ENCODE results near the gene MLX. TPM values are rescaled to one million over a fixed set of nuclear protein-coding genes. Genes with fewer than 3 reads are reported as not detected.
A peak's percentile ranks its signal among the peaks of the same experiment; 100 is the strongest.

The MLX gene
- total and polyA plus RNA-seq, 2 of the 8 experiments (the other 6 are each of a cell fraction or from before 2014, with no cell fraction given), result 27.0 to 27.5 TPM

DNA sequence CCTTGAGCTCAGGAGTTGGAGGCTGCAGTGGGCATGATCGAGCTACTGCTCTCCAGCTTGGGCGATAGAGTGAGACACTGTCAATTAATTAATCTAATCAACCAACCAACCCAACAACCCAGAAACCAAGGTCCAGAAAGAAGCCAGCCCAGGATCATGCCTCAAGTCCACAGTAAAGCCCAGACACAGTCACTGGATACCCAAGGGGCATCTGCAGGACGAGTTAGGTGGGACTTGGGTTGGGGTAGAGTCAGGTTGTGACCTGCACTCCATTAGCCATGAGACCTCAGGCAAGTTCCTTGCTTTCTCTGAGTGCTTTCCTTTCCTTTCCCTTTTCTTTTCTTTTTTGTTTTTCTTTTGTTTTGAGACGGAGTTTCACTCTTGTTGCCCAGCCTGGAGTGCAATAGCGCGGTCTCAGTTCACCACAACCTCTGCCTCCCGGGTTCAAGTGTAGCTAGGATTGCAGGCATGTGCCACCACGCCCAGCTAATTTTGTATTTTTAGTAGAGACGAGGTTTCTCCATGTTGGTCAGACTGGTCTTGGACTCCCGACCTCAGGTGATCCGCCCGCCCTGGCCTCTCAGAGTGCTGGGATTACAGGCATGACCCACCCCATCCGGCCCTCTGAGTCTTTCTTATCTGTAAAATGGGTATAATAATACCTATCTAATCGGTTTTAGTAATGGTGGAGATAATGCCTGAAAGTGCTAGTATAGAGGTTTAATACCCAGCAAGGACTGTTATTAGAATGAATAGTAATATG is 17.7 kb upstream of the MLX start:
- DNase-seq (ENCODE audit: low read depth in 1 of 2, low spot score in 2 of 2) (no peak), FAIRE-seq (no peak)
- peaks cover 2% of the 10 kb centered on the region for H3K79me1 ChIP-seq (ENCODE audit: low read depth, low read length)
- POLR2A ChIA-PET (ENCODE audit: partially characterized antibody), result interaction anchor here (0.6 to 4.3 kb wide), 10 partner anchors 10 to 61 kb away, joined by 3 to 43 read pairs (median 4); partner anchors contain the start of genes MLX, NAGLU, PSMC3IP and RETREG3
- H2BK5ac ChIP-seq (ENCODE audit: low read depth, low read length), result no peak overlapping the region
- peaks cover 0 to 1% of the 10 kb centered on the region in 2 experiments for H4K20me1 ChIP-seq (replicated peaks in 1 of 2; ENCODE audit: control insufficient read depth in 1 of 2, insufficient read depth in 2 of 2, low read length in 2 of 2)
- H3K27me3 ChIP-seq (replicated peaks in 1 of 4; ENCODE audit: control insufficient read depth in 3 of 4, extremely low read depth in 1 of 4, insufficient read depth in 3 of 4, low read length in 3 of 4), result no peaks in the 10 kb centered on the region
- H4K91ac ChIP-seq (replicated peaks; ENCODE audit: insufficient read length, low read length), result no peak overlapping the region
- H3K4me3 ChIP-seq (ENCODE audit: extremely low read depth in 1 of 4, insufficient read depth in 2 of 4, low read depth in 3 of 4, low read length in 4 of 4), result peak overlapping the region; percentile 31 to 61 (median 37); a peak in 6 of 8 replicates
- H3K18ac ChIP-seq (ENCODE audit: extremely low read depth, low read length), result no peak overlapping the region
- no peak overlapping the region for H2AFZ ChIP-seq (ENCODE audit: low read length)
- no peak overlapping the region for H2BK20ac ChIP-seq (ENCODE audit: low read length)
- no peak overlapping the region for H3K56ac ChIP-seq (replicated peaks; ENCODE audit: insufficient read length, low read depth, low read length)
- H3K23ac ChIP-seq (ENCODE audit: insufficient read length), result no peak overlapping the region
- H3K27ac ChIP-seq (ENCODE audit: low read depth, low read length), result no peak overlapping the region
- H2BK12ac ChIP-seq (ENCODE audit: low read depth, low read length), result no peak overlapping the region
- no peak overlapping the region for H2AK5ac ChIP-seq (ENCODE audit: low read depth, low read length)
- no peak overlapping the region for H3K4ac ChIP-seq (replicated peaks; ENCODE audit: insufficient read length, low read depth, low read length)
- no peak overlapping the region for H2BK120ac ChIP-seq (replicated peaks; ENCODE audit: low read depth, low read length)
- no peak overlapping the region for H4K5ac ChIP-seq (ENCODE audit: insufficient read length, low read depth, low read length)
- no peaks in the 10 kb centered on the region; a peak in 1 of 8 replicates for H3K36me3 ChIP-seq (ENCODE audit: control insufficient read depth in 2 of 4, insufficient read depth in 4 of 4, low read length in 3 of 4)
- H3K14ac ChIP-seq (ENCODE audit: insufficient read length), result no peak overlapping the region
- no peak overlapping the region for H4K8ac ChIP-seq (ENCODE audit: extremely low read depth, insufficient read depth, low read length)
- H3K4me2 ChIP-seq (ENCODE audit: insufficient read depth in 1 of 2, low read depth in 2 of 2, low read length in 2 of 2), result peak overlapping the region; percentile 48 to 84
- H2BK15ac ChIP-seq (ENCODE audit: low read length), result no peak overlapping the region
- CTCF ChIA-PET (ENCODE audit: partially characterized antibody), result interaction anchor here (0.8 to 3.0 kb wide), 14 partner anchors 12 to 146 kb away, joined by 3 to 28 read pairs (median 4); partner anchors contain the start of genes MLX, NAGLU and PSMC3IP
- peaks cover 2% of the 10 kb centered on the region; the same call in 1 of the 2 replicates for H3K23me2 ChIP-seq (ENCODE audit: low read depth, low read length)
- no peak overlapping the region for H3K9ac ChIP-seq (replicated peaks in 1 of 4; ENCODE audit: extremely low read depth in 1 of 4, low read depth in 3 of 4, low read length in 3 of 4)
- no peaks in the 10 kb centered on the region for H3K9me3 ChIP-seq (ENCODE audit: insufficient read depth in 2 of 2, low read depth in 1 of 2, low read length in 1 of 2)
- H3K4me1 ChIP-seq (replicated peaks in 1 of 4; ENCODE audit: control insufficient read depth in 3 of 4, insufficient read depth in 4 of 4, low read length in 3 of 4), result peaks cover 0 to 13% (median 10%) of the 10 kb centered on the region in 4 experiments; a peak in 5 of 7 replicates
- H3K79me2 ChIP-seq (ENCODE audit: control insufficient read depth in 1 of 2, insufficient read depth in 2 of 2, low read length in 2 of 2), result no peaks in the 10 kb centered on the region; a peak in 1 of 4 replicates
- WGBS, 2 experiments (ENCODE audit: extremely low coverage in 1 of 2, insufficient coverage in 1 of 2, insufficient read length in 1 of 2, insufficient replicate concordance in 2 of 2, low coverage in 1 of 2, low lambda C conversion rate in 2 of 2, missing lambda C conversion rate in 1 of 2), result 77% methylated on average over 14 of the region's 14 CpGs; no CpG with 5 or more reads in 1 of the 2 experiments
- TF ChIP-seq RBBP5 (IDR thresholded peaks at IDR 0.05; ENCODE audit: borderline replicate concordance, low read depth, low read length), result no peak
- no peak for TF ChIP-seq CHD1 (IDR thresholded peaks at IDR 0.05; ENCODE audit: low read depth, low read length)
- no peak for TF ChIP-seq ASH2L (IDR thresholded peaks at IDR 0.05; ENCODE audit: low read length)
- TF ChIP-seq SAP30 (IDR thresholded peaks at IDR 0.05; ENCODE audit: insufficient read depth, insufficient replicate concordance, low read length), result no peak
- TF ChIP-seq, protein P1, sequence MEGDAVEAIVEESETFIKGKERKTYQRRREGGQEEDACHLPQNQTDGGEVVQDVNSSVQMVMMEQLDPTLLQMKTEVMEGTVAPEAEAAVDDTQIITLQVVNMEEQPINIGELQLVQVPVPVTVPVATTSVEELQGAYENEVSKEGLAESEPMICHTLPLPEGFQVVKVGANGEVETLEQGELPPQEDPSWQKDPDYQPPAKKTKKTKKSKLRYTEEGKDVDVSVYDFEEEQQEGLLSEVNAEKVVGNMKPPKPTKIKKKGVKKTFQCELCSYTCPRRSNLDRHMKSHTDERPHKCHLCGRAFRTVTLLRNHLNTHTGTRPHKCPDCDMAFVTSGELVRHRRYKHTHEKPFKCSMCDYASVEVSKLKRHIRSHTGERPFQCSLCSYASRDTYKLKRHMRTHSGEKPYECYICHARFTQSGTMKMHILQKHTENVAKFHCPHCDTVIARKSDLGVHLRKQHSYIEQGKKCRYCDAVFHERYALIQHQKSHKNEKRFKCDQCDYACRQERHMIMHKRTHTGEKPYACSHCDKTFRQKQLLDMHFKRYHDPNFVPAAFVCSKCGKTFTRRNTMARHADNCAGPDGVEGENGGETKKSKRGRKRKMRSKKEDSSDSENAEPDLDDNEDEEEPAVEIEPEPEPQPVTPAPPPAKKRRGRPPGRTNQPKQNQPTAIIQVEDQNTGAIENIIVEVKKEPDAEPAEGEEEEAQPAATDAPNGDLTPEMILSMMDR (IDR thresholded peaks at IDR 0.05; ENCODE audit: control extremely low read depth in 1 of 3, insufficient read depth in 1 of 3, low read depth in 1 of 3, low read length in 3 of 3), result no peak
- no peak for TF ChIP-seq POU5F1 (IDR thresholded peaks at IDR 0.05; ENCODE audit: low read depth, low read length)
- no peak for TF ChIP-seq SP4 (IDR thresholded peaks at IDR 0.05; ENCODE audit: low read length)
- no peak for TF ChIP-seq KDM4A (IDR thresholded peaks at IDR 0.05; ENCODE audit: low read depth, low read length, severe bottlenecking)
- no peak for TF ChIP-seq MAFK (IDR thresholded peaks at IDR 0.05; ENCODE audit: low read depth, low read length)
- no peak for TF ChIP-seq TEAD4 (IDR thresholded peaks at IDR 0.05; ENCODE audit: low read depth, low read length)
